Measurements from ENCODE around the gene LYPD6.

GRCh38 chr2:149400997-149401396 lies 70.6 kb downstream of the LYPD6 start:
- TF ChIP-seq POLR2AphosphoS5 (IDR thresholded peaks at IDR 0.05) (no peak), CTCF (IDR thresholded peaks at IDR 0.05) (no peak), EP300 (IDR thresholded peaks at IDR 0.05) (no peak), POLR2A (IDR thresholded peaks at IDR 0.05) (no peak)
